Keratinocyte (primary cell): ENCODE measurements around the gene HCK.

Experiments used
- EZH2 ChIP-seq: IDR thresholded peaks from one replicate; pipeline ENCODE4 v1.6.1; 2012; ENCODE audit warnings: inconsistent platforms, mild to moderate bottlenecking, low read length, moderate library complexity
- TF ChIP-seq, protein P1 (sequence below), 3 experiments: IDR thresholded peaks in 1 of 3; conservative IDR thresholded peaks in 1 of 3; optimal IDR thresholded peaks in 1 of 3; 2 replicates in 2 of 3; 3 replicates in 1 of 3; pipeline versions ENCODE3 to v1.5.1; 2011; ENCODE audit warnings: low read length in 3 of 3, mild to moderate bottlenecking in 3 of 3, moderate library complexity in 2 of 3, control low read depth in 1 of 3, inconsistent platforms in 1 of 3; ENCODE audit not compliant: insufficient read depth in 2 of 3; ENCODE audit errors: extremely low read depth in 1 of 3

DNA sequence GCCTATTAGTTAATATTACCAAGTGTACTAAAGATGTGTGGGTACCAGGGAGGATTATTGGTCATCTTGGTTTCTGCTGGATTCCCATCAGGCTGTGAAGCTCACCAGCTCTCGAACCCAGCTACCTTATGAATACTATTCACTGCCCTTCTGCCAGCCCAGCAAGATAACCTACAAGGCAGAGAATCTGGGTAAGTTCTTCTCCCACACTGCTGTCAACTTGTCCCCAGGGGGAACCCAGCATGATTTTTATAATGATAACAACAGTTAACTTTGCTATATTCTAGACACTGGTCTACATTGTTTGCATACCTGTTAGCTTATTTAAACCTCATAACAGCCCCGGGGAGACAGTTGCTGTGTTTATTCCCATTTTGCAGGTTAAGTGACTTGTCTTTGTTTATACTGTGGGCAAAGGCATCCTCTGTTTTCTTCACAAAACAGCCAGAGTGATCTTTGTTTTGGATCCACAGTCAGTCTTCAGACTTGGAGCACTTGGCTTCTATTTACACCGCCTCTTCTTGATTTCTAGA, 84.0 kb downstream of the HCK start:
- no peak for TF ChIP-seq EZH2
- TF ChIP-seq, protein P1, sequence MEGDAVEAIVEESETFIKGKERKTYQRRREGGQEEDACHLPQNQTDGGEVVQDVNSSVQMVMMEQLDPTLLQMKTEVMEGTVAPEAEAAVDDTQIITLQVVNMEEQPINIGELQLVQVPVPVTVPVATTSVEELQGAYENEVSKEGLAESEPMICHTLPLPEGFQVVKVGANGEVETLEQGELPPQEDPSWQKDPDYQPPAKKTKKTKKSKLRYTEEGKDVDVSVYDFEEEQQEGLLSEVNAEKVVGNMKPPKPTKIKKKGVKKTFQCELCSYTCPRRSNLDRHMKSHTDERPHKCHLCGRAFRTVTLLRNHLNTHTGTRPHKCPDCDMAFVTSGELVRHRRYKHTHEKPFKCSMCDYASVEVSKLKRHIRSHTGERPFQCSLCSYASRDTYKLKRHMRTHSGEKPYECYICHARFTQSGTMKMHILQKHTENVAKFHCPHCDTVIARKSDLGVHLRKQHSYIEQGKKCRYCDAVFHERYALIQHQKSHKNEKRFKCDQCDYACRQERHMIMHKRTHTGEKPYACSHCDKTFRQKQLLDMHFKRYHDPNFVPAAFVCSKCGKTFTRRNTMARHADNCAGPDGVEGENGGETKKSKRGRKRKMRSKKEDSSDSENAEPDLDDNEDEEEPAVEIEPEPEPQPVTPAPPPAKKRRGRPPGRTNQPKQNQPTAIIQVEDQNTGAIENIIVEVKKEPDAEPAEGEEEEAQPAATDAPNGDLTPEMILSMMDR (optimal IDR thresholded peaks at IDR 0.05 in 1 of 3, IDR thresholded peaks at IDR 0.05 in 1 of 3, conservative IDR thresholded peaks at IDR 0.05 in 1 of 3; ENCODE audit: extremely low read depth in 1 of 3, insufficient read depth in 2 of 3, low read length in 3 of 3) = no peak
